GM10847 (cell line): ENCODE results near the gene CLIP2.

Source experiments
- POLR2A ChIP-seq: IDR thresholded peaks from 2 replicates; pipeline ENCODE4 v1.6.1; 2011; ENCODE audit not compliant: insufficient read length; ENCODE audit errors: extremely low read depth

CLIP2 gene

DNA sequence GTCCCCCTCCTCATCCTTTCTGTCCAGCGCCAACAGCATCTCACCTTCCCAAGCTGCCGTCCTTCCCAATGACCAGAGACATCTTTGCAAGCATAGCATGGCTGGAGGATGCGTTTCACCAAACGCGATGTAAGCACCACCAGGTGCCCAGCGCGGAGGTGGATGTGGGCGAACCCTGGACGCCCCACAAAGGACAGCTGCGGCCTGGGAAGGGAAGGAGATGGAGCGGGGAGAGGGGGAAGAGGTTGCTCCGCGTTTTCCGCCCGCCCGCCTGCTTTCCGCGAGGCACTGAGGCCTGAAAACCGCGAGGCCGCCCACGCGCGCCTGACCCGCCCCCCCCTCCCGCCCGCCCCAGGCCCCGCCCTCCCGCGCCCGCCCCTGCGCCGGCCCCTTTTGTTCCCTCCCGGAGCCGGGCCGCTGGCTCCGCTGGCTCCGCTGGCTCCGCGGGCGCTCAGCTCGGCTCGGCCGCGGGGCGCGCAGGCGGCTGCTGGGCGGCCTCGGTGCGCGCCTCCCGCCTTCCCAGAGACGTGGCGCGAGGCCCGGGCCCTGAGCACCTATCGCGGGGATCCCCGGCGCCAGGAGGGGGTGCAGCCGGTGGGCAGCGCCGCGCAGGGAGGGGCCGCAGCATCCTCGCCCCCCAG lies at the start of gene CLIP2:
TSS of gene CLIP2 (plus strand) at position 390 of the 641 bp plus-strand sequence. CDS start 28,140 bp downstream, outside the sequence.
- TF ChIP-seq POLR2A = peak; percentile 83

DNA sequence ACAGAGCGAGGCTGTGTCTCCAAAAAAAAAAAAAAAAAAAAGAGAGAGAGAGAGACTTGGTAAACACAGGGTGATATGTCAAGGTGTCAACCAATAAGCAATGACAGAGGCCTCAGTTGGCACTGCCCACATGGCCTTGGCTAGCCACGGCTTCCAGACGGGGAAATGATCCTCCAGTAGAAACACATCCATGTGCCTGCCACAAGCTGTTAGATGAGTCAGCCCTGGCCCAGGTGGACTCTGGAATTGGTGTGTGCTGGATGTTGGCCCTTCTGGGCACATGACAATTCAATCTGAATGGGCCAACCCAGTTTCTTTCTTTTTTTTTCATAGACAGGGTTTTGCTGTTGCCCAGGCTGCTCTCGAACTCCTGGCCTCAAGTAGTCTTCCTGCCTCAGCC lies 48.7 kb upstream of the CLIP2 start:
- no peak for TF ChIP-seq POLR2A

DNA sequence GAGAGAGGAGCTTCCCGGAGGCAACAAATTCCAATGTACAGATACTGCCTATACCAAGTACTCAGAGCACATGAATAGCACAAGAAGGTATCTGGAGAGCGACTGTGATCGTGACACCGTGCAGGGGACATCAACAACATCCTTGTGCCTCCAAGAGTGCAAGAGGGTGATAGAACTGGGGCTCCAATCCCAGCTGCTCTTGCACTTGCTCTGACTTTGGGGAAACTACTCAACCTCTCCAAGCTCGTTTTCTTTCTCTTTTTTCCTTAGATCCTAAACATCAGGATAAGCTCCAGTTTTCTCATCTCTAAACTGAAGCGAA lies 47.1 kb upstream of the CLIP2 start:
- no peak for TF ChIP-seq POLR2A

DNA sequence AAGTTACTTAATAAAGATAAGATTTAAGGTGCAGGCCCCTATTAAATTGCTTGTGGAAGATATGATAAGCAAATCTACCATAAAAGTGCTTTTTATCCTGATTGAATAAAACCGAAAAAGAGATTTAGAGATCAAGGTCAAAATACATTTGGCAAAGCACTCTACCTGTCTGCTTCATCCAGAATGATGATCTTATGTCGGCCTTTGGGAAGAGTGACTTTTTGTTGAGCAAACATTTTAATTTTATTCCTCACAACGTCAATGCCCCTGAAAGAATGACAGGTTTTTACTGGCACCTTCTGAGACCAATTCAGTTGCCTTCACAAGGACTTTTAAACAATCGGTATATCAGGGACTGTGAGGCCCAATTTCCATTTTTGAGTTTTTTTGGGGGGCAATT lies 42.7 kb upstream of the CLIP2 start:
- TF ChIP-seq POLR2A = no peak

DNA sequence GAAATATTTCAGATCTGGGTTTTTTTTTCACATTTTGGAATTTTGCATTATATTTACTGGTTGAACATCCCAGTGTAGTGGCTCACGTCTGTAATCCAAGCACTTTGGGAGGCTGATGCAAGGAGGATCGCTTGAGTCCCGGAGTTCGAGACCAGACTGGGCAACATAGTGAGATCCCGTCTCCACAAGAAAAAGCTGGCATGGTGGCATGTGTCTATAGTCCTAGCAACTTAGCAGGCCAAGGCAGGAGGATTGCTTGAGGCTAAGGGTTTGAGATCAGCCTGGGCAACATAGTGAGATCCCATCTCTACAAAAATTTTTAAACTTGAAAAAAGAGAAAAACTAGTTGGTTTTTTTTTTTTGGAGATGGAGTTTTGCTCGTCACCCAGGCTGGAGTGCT lies 41.1 kb upstream of the CLIP2 start:
- no peak for TF ChIP-seq POLR2A

DNA sequence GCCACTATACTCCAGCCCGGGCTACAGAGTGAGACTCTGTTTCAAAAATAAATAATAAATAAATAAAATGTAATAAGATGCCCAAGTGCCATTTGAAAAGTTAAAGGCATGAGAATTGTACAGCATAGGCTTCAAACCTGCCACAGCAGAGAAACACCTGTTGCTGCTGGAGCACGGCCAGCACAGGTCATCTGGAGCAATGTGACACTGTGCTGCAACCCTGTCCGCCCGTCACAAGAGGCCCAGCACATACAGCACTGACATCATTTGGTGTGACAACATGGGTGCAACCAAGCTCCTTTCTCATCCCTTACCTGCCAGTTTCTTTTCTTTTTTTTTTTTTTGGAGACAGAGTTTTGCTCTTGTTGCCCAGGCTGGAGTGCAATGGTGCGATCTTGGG lies 36.3 kb upstream of the CLIP2 start:
- TF ChIP-seq POLR2A = no peak

DNA sequence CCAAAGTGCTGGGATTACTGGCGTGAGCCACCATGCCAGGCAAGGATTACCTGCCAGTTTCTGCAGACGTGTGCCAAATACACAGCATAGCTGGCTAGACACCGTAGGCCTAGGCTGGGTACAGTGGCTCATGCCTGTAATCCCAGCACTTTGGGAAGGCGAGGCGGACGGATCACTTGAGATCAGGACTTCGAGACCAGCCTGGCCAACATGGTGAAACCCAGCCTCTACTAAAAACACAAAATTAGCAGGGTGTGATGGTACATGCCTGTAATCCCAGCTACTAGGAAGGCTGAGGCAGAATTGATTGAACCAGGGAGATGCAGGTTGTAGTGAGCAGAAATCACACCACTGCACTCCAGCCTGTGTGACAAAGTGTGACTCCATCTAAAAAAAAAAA lies 35.9 kb upstream of the CLIP2 start:
- TF ChIP-seq POLR2A = no peak

DNA sequence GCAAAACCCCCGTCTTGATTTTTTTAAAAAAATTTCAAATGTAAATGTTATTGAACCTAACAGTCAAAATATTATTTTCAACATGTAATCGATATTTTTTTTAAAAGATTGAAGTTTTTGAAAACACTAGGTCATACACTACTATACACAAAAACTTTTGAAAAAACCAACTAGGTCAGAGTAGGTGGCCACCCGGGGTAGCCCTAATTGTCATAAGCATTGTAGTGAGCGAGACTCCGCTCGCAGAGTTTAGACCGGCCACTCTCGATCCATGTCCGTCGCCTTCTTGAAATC lies 35.4 kb upstream of the CLIP2 start:
- no peak for TF ChIP-seq POLR2A

DNA sequence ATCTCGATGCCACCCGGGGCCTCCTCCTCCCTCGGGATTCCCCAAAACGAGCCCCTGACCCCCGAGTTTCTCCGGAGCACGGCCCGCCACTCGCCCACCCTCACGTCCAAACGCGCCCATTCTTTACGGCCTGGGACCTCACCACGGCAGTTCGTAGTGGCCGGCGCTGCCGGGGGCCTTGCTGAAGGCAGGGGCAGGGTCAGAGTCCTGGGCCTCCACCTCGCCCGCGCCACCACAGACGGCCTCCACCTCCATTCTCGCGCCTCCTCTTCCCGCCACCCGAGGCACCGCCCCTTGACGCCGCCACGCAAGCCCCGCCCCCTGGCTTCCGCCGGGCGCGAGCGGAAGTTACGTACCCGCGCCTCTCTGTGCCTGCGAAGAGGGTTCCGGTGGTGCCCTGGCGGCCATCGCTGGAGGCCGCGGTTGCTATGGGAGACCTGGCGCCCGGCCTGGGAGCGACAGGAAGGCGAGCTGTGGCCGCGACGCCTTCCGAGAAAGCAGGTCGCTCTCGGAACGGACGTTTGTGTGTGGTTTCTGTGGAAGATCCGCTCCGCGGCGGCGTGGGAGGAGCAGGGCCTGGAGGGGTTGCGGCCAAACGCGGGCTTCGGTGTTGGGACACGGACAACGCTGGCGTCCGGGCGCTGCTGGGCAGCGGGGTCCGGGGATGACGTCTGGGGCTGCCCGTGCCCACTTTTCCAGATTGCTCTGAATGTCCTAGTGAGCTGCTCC lies 34.9 kb upstream of the CLIP2 start, which contains the start of gene RFC2:
TSS of gene RFC2 (minus strand) at position 271 of the 729 bp plus-strand sequence. CDS start at position 255, 16 bp downstream.
- peak; percentile 56 for TF ChIP-seq POLR2A

DNA sequence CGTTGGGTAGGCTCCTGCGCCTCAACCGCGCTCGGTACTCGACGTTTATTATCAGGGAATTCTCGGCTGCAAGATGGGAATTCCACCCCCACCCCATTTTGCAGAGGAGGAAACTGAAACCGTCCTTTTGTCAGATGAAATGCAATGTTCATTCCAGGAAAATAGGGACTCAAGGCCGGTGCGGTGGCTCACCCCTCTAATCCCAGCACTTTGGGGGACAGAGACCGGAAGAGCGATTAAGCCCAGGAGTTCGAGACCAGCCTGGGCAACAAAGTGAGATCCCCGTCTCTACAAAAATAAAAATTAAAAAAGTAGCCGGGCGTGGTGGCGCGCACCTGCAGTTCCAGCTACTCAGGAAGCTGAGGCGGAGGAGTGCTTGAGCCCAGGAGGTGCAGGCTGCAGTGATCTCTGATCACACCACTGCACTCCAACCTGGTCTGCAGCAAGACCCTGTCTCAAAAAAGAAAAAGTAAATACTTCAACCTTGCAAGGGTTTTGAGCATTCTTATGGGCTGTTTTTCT lies 34.3 kb upstream of the CLIP2 start:
- no peak for TF ChIP-seq POLR2A

DNA sequence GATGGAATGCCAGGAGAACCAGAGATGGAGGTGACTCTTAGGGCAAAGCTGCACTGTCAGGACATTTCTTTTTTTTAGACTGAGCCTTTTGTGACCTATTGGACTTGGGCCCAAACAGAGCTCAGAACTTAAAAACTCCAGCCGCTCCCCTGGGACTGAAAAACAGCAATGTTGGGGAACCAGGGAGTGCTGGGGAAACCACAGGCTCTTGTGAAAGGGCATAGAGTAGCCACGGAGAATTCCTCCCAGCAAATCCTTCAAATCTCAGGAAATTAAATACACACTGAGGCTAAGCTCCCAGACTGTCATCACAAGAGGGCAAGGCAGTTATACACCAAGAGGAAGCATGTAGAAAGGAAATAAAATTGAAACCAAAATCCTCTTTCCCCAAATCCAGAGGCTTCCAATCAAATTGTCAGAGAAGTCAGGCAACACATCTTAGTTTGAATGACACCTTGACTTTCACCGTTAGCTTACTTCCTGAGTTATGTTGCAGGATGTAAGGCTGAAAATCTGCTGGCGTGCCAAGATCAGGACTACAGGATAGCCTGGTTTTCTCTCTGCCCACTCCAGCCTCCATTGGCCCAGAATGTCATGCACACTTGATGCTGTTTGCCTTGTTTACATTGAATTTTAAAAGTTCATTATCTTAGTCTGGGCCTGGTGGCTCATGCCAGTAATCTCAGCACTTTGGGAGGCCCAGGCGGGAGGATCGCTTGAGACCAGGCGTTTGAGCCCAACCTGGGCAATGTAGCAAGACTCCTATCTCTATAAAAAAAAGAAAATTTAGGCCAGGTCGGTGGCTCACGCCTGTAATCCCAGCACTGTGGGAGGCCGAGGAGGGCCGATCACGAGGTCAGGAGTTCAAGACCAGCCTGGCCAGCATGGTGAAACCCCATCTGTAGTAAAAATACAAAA lies 32.5 kb upstream of the CLIP2 start:
- no peak for TF ChIP-seq POLR2A

DNA sequence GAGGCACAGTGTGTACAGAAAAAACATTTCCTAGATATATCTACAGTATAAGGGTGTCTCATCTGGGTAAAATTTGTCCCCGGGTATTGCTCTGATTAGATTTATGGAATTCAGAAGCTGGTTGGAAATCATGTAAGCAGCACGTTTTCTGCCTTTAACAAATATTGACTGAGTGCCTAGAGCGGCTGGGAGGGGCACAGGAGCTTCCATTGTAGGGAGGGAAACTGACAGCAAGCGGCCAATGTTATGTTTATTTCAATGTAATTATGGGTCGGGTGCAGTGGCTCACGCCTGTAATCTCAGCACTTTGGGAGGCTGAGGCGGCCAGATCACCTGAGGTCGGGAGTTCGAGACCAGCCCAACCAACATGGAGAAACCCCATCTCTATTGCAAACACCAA lies 30.6 kb upstream of the CLIP2 start:
- no peak for TF ChIP-seq POLR2A

DNA sequence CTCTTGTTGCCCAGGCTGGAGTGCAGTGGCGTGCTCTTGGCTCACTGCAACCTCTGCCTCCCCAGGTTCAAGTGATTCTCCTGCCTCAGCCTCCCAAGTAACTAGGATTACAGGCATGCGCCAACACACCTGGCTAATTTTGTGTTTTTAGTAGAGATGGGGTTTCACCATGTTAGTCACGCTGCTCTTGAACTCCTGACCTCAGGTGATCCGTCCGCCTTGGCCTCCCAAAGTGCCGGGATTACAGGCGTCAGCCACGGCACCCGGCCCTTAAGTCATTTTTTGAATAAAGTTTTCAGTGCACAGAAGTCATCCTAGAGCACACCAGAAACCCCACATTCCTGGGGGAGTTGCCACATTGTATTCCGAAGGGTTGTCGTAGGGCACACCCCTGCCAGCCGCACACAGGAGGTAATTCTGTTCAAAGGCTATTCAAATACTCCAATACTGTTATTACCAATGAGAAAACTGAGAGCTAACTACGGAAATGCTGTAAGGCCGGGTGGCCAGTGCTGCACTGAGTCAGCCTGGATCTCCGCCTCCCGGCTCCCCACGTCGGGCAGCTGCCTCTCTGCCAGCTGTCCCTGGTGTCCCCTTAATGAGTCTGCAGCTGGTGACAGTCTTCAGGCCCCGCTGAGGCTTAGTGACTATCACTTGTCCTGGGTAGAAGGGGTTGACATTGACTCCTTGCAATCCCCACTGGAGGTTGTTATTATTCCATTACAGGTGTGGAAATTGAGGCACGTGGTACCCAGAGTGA lies 26.4 kb upstream of the CLIP2 start:
- TF ChIP-seq POLR2A = no peak

DNA sequence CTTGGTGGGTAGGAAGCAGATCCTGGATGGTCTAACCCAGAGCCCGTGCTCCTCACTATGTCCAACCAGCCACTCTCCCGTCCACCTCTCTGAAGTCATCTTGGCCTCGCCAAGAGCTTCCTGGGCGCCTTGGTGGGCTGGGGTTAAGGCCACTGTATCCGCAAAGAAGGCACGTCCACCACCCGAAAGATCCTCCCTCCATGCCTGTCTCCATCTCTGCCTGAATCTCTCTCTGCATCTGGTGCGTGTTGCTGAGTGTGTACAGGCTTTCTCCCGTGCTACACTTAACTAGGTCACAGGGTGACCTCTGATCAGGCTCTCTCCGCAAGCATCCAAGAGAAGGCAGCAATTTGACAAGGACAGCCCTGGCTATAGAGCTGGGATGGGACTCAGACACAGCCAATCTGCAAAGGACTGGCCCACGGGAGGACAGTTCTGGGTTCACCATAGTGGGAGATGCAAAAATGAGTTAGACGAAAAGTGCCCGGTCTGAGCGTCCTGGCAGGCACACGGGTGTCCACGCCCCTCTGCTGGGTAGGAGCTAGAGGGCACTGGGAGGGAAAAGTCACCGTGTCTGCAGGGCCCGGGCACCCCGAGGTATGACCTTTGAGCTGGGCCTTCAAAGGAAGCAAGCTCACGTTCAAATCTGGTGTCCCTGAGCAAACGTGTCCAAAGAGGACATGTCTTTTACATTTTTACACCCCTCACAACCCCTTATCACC lies 25.6 kb upstream of the CLIP2 start:
- no peak for TF ChIP-seq POLR2A
